Stomach (tissue), 9 donors: ENCODE measurements around the gene SLC9A6. TPM values are rescaled to one million over a fixed set of nuclear protein-coding genes. Genes with fewer than 3 reads are reported as not detected.

ENCODE experiments used
- DNase-seq, 2 donors: peaks; one replicate each; pipeline versions ENCODE4 v3.0.0 to v3.0.0-alpha.2; 2013 to 2019
- H3K27ac ChIP-seq, 5 donors: fragments of 200-600 bp in 4 of 5; sonication (generic) in 4 of 5; one replicate each; pipeline ENCODE4 v1.5.1; 2013 to 2019; ENCODE audit warnings: mild to moderate bottlenecking in 1 of 5, moderate library complexity in 1 of 5
- H3K27me3 ChIP-seq, 3 donors: fragments of 200-600 bp; sonication (generic); one replicate each; pipeline ENCODE4 v1.5.1; 2017 to 2019; ENCODE audit warnings: mixed run types in 1 of 3
- H3K36me3 ChIP-seq, 4 donors: fragments of 200-600 bp; sonication (generic); 1 replicate in 3 of 4; 2 replicates in 1 of 4; pipeline ENCODE4 v1.5.1; 2016 to 2019
- H3K4me1 ChIP-seq, 4 donors: fragments of 200-600 bp; sonication (generic); one replicate each; pipeline ENCODE4 v1.5.1; 2016 to 2019
- H3K4me3 ChIP-seq, 4 donors: fragments of 200-600 bp; sonication (generic) in 3 of 4; one replicate each; pipeline ENCODE4 v1.5.1; 2016 to 2019; ENCODE audit warnings: mild to moderate bottlenecking in 1 of 4
- H3K9me3 ChIP-seq, 4 donors: fragments of 200-600 bp; sonication (generic); one replicate each; pipeline ENCODE4 v1.5.1; 2016 to 2019
- CTCF ChIP-seq, 7 experiments: fragments of 450-650 bp in 4 of 7; fragments of 200-600 bp in 3 of 7; sonication (generic) in 3 of 7; IDR thresholded peaks; one replicate each; pipeline ENCODE4 v1.5.1; 2016 to 2019; ENCODE audit warnings: antibody characterized with exemption in 7 of 7, control low read depth in 2 of 7, mild to moderate bottlenecking in 1 of 7
- EP300 ChIP-seq: sonication (generic); formaldehyde crosslinking; IDR thresholded peaks from one replicate; pipeline ENCODE4 v1.6.1; 2017; ENCODE audit warnings: antibody characterized with exemption
- POLR2A ChIP-seq, 4 donors: fragments of 450-650 bp; IDR thresholded peaks; one replicate each; pipeline ENCODE4 v1.6.1; 2016; ENCODE audit warnings: antibody characterized with exemption in 4 of 4, control low read depth in 2 of 4, mild to moderate bottlenecking in 1 of 4, moderate library complexity in 1 of 4
- POLR2AphosphoS5 ChIP-seq, 3 donors: sonication (generic); formaldehyde crosslinking; IDR thresholded peaks; one replicate each; pipeline ENCODE4 v1.6.1; 2016; ENCODE audit warnings: antibody characterized with exemption in 3 of 3
- WGBS, 5 donors: extraction: QIAGEN DNeasy Blood & Tissue Kit in 3 of 5; methylation state at CpG; one replicate each; pipeline versions ENCODE4 v1.1.5 to v1.1.7; 2013 to 2018; 5-methylcytosine and 5-hydroxymethylcytosine counted together
- intact Hi-C: fragments of 100-400 bp; cut with DNase I; formaldehyde crosslinking; loops from one replicate; pipeline ENCODE4 v1.15.1; 2023; ENCODE audit warnings: low total_unique reads
- polyA plus RNA-seq, 3 donors: library from polyadenylated mRNA; stranded (reverse); fragments of 200-250 nt; gene quantifications; one replicate each; pipeline ENCODE4 v1.2.3, GENCODE V29; 2013
- total RNA-seq, 5 donors: library from RNA; depleted of rRNA; stranded (reverse); fragments of >200 nt; gene quantifications; one replicate each; pipeline versions ENCODE4 v1.1.0 to v1.2.3, GENCODE V29; 2014 to 2016
- donor health status: healthy with polysubstance abuse.
- donor health status: Bipolar disorder and iron deficiency.
- donor health status: healthy.

Gene SLC9A6
- total and polyA plus RNA-seq, 8 donors: 0.58 to 26.4 (median 5.5) TPM

- Histone ChIP-seq H3K4me3 (no peak overlapping the region), H3K27ac (no peak overlapping the region), H3K4me1 (peaks cover 0 to 4% (median 0%) of the 10 kb centered on the region in 4 donors), H3K9me3 (no peaks in the 10 kb centered on the region), H3K27me3 (no peaks in the 10 kb centered on the region), H3K36me3 (no peaks in the 10 kb centered on the region)
- DNase-seq: no peak
- 52 to 77% (median 62%) methylated on average over 3 of the region's 3 CpGs for WGBS, 5 donors
- TF ChIP-seq POLR2A (IDR thresholded peaks at IDR 0.05) (no peak), EP300 (no peak), POLR2AphosphoS5 (IDR thresholded peaks at IDR 0.05) (no peak), CTCF (IDR thresholded peaks at IDR 0.05) (no peak)
- intact Hi-C loops: no loop called here
Measured at GRCh38 chrX:136051611-136052010, 66.4 kb downstream of the SLC9A6 start.

DNA sequence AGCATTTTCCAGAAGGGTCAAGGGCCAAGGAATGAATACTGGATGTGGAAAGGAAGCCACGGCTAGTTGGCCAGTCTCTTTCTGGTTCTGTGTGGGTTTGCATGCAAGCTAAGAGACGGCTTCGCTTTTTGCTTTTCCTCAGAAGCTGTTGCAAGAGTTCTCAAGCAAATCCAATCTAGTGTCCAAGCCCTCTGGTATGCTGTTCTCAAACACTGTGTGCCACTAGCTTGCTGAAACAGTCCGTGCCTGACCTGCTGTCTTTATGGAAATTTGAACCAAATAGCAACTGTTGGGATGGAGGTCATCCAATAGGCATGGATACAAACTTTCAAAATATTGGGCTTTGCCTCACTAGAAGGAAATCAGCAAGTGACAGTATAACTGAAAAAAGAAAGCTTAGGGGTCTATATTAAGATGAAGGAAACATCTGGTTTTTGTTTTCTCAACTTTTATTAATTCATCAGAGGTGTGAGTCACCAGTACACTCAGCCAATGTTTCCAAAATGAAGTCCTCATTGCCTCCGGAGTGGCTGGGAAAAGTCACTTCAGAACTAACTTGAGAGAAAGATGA is 70.5 kb downstream of the SLC9A6 start:
- peak overlapping the region in 4 of 5 donors; percentile 73 to 86 (median 79) for H3K27ac ChIP-seq
- peak in 1 of 2 donors; percentile 64 for DNase-seq
- 45 to 59% (median 57%) methylated on average over 5 of the region's 5 CpGs for WGBS, 5 donors
- TF ChIP-seq EP300 (peak; percentile 98), CTCF (IDR thresholded peaks at IDR 0.05) (no peak), POLR2A (IDR thresholded peaks at IDR 0.05) (no peak), POLR2AphosphoS5 (IDR thresholded peaks at IDR 0.05) (peak; percentile 46 to 93 (median 75))
- H3K9me3 ChIP-seq: no peaks in the 10 kb centered on the region
- intact Hi-C loops: no loop called here
- no peaks in the 10 kb centered on the region for H3K36me3 ChIP-seq
- H3K4me1 ChIP-seq: peaks cover 0 to 4% (median 0%) of the 10 kb centered on the region in 4 donors
- no peak overlapping the region for H3K4me3 ChIP-seq
- H3K27me3 ChIP-seq: no peaks in the 10 kb centered on the region

DNA sequence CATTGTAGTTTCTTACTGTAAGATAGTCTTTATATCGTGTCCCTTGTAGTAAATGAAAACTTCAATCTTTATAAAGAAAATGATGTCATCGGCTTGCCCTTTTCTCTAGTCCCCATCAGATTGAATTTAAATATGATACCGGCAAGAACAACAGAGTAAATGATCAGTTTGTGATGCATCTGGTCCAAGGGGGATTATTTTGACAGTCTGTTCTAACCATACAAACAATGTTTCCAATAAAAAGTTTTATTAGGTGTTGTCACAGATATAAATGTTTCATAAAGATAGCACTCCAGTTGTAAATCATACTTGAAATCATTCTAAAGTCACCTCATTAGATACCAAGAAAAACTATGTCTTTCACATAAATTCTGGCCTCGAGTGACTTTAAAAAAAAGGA is 72.3 kb downstream of the SLC9A6 start:
- peak overlapping the region in 2 of 5 donors; percentile 83 to 86 for H3K27ac ChIP-seq
- 55 to 80% (median 72%) methylated on average over 4 of the region's 4 CpGs for WGBS, 5 donors
- H3K9me3 ChIP-seq: no peaks in the 10 kb centered on the region
- H3K4me3 ChIP-seq: no peak overlapping the region
- intact Hi-C loops: no loop called here
- DNase-seq: no peak
- no peak for TF ChIP-seq POLR2A (IDR thresholded peaks at IDR 0.05)
- TF ChIP-seq EP300: no peak
- TF ChIP-seq CTCF (IDR thresholded peaks at IDR 0.05): no peak
- TF ChIP-seq POLR2AphosphoS5 (IDR thresholded peaks at IDR 0.05): no peak
- H3K27me3 ChIP-seq: peaks cover 0 to 1% (median 0%) of the 10 kb centered on the region in 3 donors
- peaks cover 0 to 4% (median 0%) of the 10 kb centered on the region in 4 donors for H3K4me1 ChIP-seq
- no peaks in the 10 kb centered on the region for H3K36me3 ChIP-seq

- H3K27ac ChIP-seq: peak overlapping the region in 1 of 5 donors; percentile 86
Measured at GRCh38 chrX:136059350-136059749, 74.1 kb downstream of the SLC9A6 start.

More at GRCh38 chrX:136059350-136059749, 74.1 kb downstream of the SLC9A6 start:
- no peak for DNase-seq
- TF ChIP-seq CTCF (IDR thresholded peaks at IDR 0.05): no peak
- TF ChIP-seq EP300: no peak
- TF ChIP-seq POLR2AphosphoS5 (IDR thresholded peaks at IDR 0.05): no peak
- Histone ChIP-seq H3K27me3 (peaks cover 0 to 4% (median 0%) of the 10 kb centered on the region in 3 donors), H3K4me3 (no peak overlapping the region), H3K4me1 (peaks cover 0 to 13% (median 0%) of the 10 kb centered on the region in 4 donors), H3K9me3 (no peaks in the 10 kb centered on the region), H3K36me3 (no peaks in the 10 kb centered on the region)
- intact Hi-C loops: no loop called here
- 77 to 95% (median 83%) methylated on average over 2 of the region's 2 CpGs for WGBS, 5 donors
